Keratinocyte (primary cell): ENCODE results near the gene CD247. TPM values are rescaled to one million over a fixed set of nuclear protein-coding genes. Genes with fewer than 3 reads are reported as not detected.

Experiments used
- DNase-seq: peaks from one replicate; pipeline ENCODE4 v3.0.0-alpha.2; 2011; ENCODE audit warnings: low read depth, missing footprints, low spot score
- FAIRE-seq: peaks from 2 replicates; lab custom pipeline; 2011; peaks lifted over from hg19 to GRCh38; lab: Jason Lieb, UNC
- H2AFZ ChIP-seq: 2 replicates; pipeline ENCODE4 v1.6.0; 2012; ENCODE audit warnings: low read length, control low read depth, inconsistent platforms; ENCODE audit not compliant: control insufficient read depth
- H3K27ac ChIP-seq: 2 replicates; pipeline ENCODE4 v1.5.1; 2011; ENCODE audit warnings: low read length; ENCODE audit not compliant: control insufficient read depth, insufficient read depth
- H3K27me3 ChIP-seq: 3 replicates; pipeline ENCODE4 v1.6.0; 2011; ENCODE audit warnings: low read length; ENCODE audit not compliant: control insufficient read depth, insufficient read depth; ENCODE audit errors: extremely low read depth
- H3K36me3 ChIP-seq, 2 experiments: 2 replicates in 1 of 2; 3 replicates in 1 of 2; pipeline ENCODE4 v1.5.1; 2011; ENCODE audit warnings: low read length in 2 of 2, mild to moderate bottlenecking in 1 of 2; ENCODE audit not compliant: control insufficient read depth in 2 of 2, insufficient read depth in 2 of 2; ENCODE audit errors: extremely low read depth in 1 of 2
- H3K4me1 ChIP-seq: 3 replicates; pipeline ENCODE4 v1.5.1; 2011; ENCODE audit warnings: low read length; ENCODE audit not compliant: control insufficient read depth, insufficient read depth; ENCODE audit errors: extremely low read depth
- H3K4me2 ChIP-seq: 3 replicates; pipeline ENCODE4 v1.6.0; 2011; ENCODE audit warnings: low read depth, low read length; ENCODE audit not compliant: control insufficient read depth, insufficient read depth; ENCODE audit errors: extremely low read depth
- H3K4me3 ChIP-seq, 3 experiments: fragments of 200-600 bp in 1 of 3; sonication (generic) in 1 of 3; 2 replicates in 2 of 3; 3 replicates in 1 of 3; pipeline ENCODE4 v1.5.1; 2011 to 2016; ENCODE audit warnings: low read length in 3 of 3, mild to moderate bottlenecking in 3 of 3, control low read depth in 2 of 3, inconsistent platforms in 1 of 3, low read depth in 1 of 3, mixed read lengths in 1 of 3, mixed run types in 1 of 3, moderate library complexity in 1 of 3; ENCODE audit not compliant: control insufficient read depth in 2 of 3, insufficient read depth in 2 of 3; ENCODE audit errors: extremely low read depth in 1 of 3
- H3K79me2 ChIP-seq: 2 replicates; pipeline ENCODE4 v1.6.0; 2012; ENCODE audit warnings: low read length; ENCODE audit not compliant: control insufficient read depth, insufficient read depth
- H3K9ac ChIP-seq: 3 replicates; pipeline ENCODE4 v1.6.0; 2011; ENCODE audit warnings: low read length; ENCODE audit not compliant: control insufficient read depth, insufficient read depth; ENCODE audit errors: extremely low read depth
- H3K9me1 ChIP-seq: 3 replicates; pipeline ENCODE4 v1.6.0; 2011; ENCODE audit warnings: low read length; ENCODE audit not compliant: control insufficient read depth, insufficient read depth; ENCODE audit errors: extremely low read depth
- H3K9me3 ChIP-seq: 2 replicates; pipeline ENCODE4 v1.5.1; 2012; ENCODE audit warnings: low read depth, low read length; ENCODE audit not compliant: control insufficient read depth
- H4K20me1 ChIP-seq: 3 replicates; pipeline ENCODE4 v1.6.0; 2011; ENCODE audit warnings: low read length; ENCODE audit not compliant: control insufficient read depth, insufficient read depth; ENCODE audit errors: extremely low read depth
- EZH2 ChIP-seq: IDR thresholded peaks from one replicate; pipeline ENCODE4 v1.6.1; 2012; ENCODE audit warnings: inconsistent platforms, mild to moderate bottlenecking, low read length, moderate library complexity
- dilution Hi-C: fragments of 300-500 bp; cut with MboI; formaldehyde crosslinking; loops from one replicate; pipeline ENCODE4 v1.7.0; 2020; ENCODE audit warnings: low sequenced_read_pairs; ENCODE audit not compliant: extremely low pct_ligation_motif_present
- polyA plus RNA-seq, 5 experiments: library from polyadenylated mRNA; depleted of rRNA in 3 of 5; stranded (reverse) in 3 of 5; stranded (forward) in 1 of 5; unstranded in 1 of 5; fragments of >200 nt; gene quantifications; 1 replicate in 1 of 5; 2 replicates in 3 of 5; 3 replicates in 1 of 5; pipeline versions ENCODE4 v1.2.1 to v1.2.3, GENCODE V29; 2011 to 2012; ENCODE audit warnings: missing spikeins in 2 of 5, low read depth in 1 of 5, low replicate concordance in 1 of 5
- TF ChIP-seq, protein P1 (sequence below), 3 experiments: IDR thresholded peaks in 1 of 3; conservative IDR thresholded peaks in 1 of 3; optimal IDR thresholded peaks in 1 of 3; 2 replicates in 2 of 3; 3 replicates in 1 of 3; pipeline versions ENCODE3 to v1.5.1; 2011; ENCODE audit warnings: low read length in 3 of 3, mild to moderate bottlenecking in 3 of 3, moderate library complexity in 2 of 3, control low read depth in 1 of 3, inconsistent platforms in 1 of 3; ENCODE audit not compliant: insufficient read depth in 2 of 3; ENCODE audit errors: extremely low read depth in 1 of 3

Gene CD247
- polyA plus RNA-seq, 1 donor (not counting 4 experiments of a cell fraction or from before 2014, with no cell fraction given), result not detected

DNA sequence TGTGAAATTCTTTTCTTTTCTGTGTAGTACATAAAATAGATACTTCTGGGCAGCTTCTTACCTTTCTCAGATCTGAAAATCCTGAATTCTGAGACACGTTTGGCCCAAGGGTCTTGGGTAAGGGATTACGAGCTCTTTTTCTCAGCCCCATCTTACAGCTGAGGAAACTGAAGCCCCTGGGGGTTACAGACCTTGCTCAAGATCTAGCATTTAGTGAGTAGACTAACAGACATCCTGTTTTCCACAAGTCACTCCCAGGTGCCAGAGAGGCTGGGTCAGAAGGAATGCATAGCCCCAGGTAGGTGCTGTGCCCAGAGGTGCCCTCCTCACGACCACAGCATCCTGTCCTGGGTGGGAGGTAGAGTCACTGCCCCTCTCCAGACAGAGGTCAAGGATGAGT, 48.4 kb upstream of the CD247 start:
- H3K9me1 ChIP-seq, result peaks cover 2% of the 10 kb centered on the region
- no peak overlapping the region for H3K4me3 ChIP-seq
- no peaks in the 10 kb centered on the region for H3K36me3 ChIP-seq
- no peak overlapping the region for H3K4me2 ChIP-seq
- H3K4me1 ChIP-seq, result peaks cover 15% of the 10 kb centered on the region
- peak overlapping the region; percentile 12 for H2AFZ ChIP-seq
- no peaks in the 10 kb centered on the region for H3K27me3 ChIP-seq
- no peaks in the 10 kb centered on the region for H3K79me2 ChIP-seq
- H4K20me1 ChIP-seq, result no peaks in the 10 kb centered on the region
- dilution Hi-C loops, result no loop called here
- H3K27ac ChIP-seq, result no peak overlapping the region
- H3K9ac ChIP-seq, result no peak overlapping the region
- TF ChIP-seq, protein P1, sequence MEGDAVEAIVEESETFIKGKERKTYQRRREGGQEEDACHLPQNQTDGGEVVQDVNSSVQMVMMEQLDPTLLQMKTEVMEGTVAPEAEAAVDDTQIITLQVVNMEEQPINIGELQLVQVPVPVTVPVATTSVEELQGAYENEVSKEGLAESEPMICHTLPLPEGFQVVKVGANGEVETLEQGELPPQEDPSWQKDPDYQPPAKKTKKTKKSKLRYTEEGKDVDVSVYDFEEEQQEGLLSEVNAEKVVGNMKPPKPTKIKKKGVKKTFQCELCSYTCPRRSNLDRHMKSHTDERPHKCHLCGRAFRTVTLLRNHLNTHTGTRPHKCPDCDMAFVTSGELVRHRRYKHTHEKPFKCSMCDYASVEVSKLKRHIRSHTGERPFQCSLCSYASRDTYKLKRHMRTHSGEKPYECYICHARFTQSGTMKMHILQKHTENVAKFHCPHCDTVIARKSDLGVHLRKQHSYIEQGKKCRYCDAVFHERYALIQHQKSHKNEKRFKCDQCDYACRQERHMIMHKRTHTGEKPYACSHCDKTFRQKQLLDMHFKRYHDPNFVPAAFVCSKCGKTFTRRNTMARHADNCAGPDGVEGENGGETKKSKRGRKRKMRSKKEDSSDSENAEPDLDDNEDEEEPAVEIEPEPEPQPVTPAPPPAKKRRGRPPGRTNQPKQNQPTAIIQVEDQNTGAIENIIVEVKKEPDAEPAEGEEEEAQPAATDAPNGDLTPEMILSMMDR (optimal IDR thresholded peaks at IDR 0.05 in 1 of 3, IDR thresholded peaks at IDR 0.05 in 1 of 3, conservative IDR thresholded peaks at IDR 0.05 in 1 of 3; ENCODE audit: extremely low read depth in 1 of 3, insufficient read depth in 2 of 3, low read length in 3 of 3), result no peak
- no peak for TF ChIP-seq EZH2
- DNase-seq, result no peak
- no peaks in the 10 kb centered on the region for H3K9me3 ChIP-seq
- no peak for FAIRE-seq

DNA sequence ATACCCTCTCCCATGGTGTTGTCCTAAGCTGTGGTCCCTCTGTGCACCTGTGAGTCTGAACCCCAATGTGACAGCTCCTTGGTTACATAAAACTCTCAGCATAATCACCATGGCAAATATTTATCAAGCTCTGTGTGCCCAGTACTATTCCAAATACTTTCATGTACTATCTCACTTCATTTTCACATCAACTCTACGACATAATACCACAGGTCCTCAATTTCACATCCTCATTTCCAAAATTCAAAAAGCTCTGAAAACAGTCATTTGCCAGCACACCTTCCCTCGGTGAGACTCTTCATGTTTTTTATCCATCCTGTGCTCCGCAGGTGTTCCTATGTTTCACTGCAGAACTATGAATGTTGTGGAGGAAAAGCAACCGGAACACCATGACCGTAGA, 47.6 kb upstream of the CD247 start:
- FAIRE-seq (no peak), DNase-seq (no peak)
- Histone ChIP-seq H3K4me3 (no peak overlapping the region), H2AFZ (no peak overlapping the region), H3K4me2 (no peak overlapping the region), H3K9ac (no peak overlapping the region), H3K9me3 (no peaks in the 10 kb centered on the region), H3K9me1 (peaks cover 2% of the 10 kb centered on the region), H4K20me1 (no peaks in the 10 kb centered on the region), H3K79me2 (no peaks in the 10 kb centered on the region), H3K27ac (no peak overlapping the region), H3K27me3 (no peaks in the 10 kb centered on the region), H3K4me1 (peaks cover 15% of the 10 kb centered on the region), H3K36me3 (no peaks in the 10 kb centered on the region)
- dilution Hi-C loops, result no loop called here
- TF ChIP-seq EZH2, result no peak

DNA sequence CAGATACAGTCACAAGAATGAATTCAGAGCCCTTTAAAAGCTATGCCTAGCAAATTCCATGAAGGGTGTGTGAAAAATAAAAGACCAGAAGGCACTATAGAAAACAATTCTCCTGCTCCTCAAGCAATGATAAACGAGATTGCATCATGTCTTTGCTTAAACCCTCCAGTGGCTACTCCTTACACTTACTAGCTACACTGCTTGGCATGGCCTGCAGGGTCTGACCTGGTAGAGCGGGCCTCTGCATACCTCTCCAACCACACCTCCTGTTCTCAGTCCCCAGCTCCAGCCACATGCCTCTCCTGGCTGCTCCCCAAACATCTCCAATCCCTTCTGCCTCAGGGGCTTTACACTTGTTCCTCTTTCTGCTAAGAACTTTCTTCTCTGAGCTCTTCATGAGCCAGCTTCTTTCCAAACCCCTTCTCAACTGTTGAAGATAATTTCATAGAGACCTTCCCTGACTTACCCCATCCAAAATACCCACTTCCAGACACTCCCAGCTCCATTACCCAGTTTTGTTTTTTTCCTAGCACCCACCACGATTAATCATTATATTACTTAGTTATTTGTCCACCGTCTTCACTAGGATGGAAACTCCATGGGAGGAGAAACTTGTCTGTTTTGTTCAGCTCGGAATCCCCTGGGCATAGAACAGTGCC, 46.4 kb upstream of the CD247 start:
- TF ChIP-seq EZH2, result no peak
- TF ChIP-seq, protein P1 (optimal IDR thresholded peaks at IDR 0.05 in 1 of 3, IDR thresholded peaks at IDR 0.05 in 1 of 3, conservative IDR thresholded peaks at IDR 0.05 in 1 of 3; ENCODE audit: extremely low read depth in 1 of 3, insufficient read depth in 2 of 3, low read length in 3 of 3), result no peak
- H3K27ac ChIP-seq, result no peak overlapping the region
- no peaks in the 10 kb centered on the region for H3K36me3 ChIP-seq
- peaks cover 2% of the 10 kb centered on the region for H3K9me1 ChIP-seq
- H3K9ac ChIP-seq, result no peak overlapping the region
- H3K4me1 ChIP-seq, result peaks cover 15% of the 10 kb centered on the region
- H3K4me2 ChIP-seq, result peak overlapping the region; percentile 1
- FAIRE-seq, result no peak
- no peak overlapping the region for H3K4me3 ChIP-seq
- no peak for DNase-seq
- H2AFZ ChIP-seq, result no peak overlapping the region
- dilution Hi-C loops, result no loop called here
- no peaks in the 10 kb centered on the region for H3K27me3 ChIP-seq
- H4K20me1 ChIP-seq, result no peaks in the 10 kb centered on the region
- no peaks in the 10 kb centered on the region for H3K79me2 ChIP-seq
- no peaks in the 10 kb centered on the region for H3K9me3 ChIP-seq
